Measurements from ENCODE around the gene IL9. TPM values are rescaled to one million over a fixed set of nuclear protein-coding genes. Genes with fewer than 3 reads are reported as not detected.

The IL9 gene
- total RNA-seq, 1 donor from 2014 or later: not detected

DNA sequence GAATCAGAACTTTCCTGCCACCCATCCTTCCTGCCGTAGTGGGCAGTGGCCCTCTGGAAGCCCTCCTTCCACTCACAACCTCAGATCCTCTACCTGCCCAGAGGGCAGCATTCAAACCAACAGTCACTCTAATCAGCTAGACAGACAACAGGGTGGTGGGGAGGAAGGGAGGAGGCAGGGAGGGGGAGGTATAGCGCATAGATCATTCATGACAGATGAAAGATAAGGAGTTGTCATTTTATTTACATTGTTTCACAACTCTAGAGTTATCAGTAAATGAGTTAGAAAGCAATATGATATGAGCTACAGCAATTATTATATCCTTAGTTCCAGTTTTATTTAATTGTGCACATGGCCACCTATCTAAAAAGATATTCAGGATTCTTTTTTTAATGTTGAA is 852 bp downstream of the IL9 start:
- DNase-seq (ENCODE audit: low spot score): no peak
- H3K4me3 Mint-ChIP-seq: no peak overlapping the region
- no peak overlapping the region for H3K4me2 ChIP-seq
- no peaks in the 10 kb centered on the region for H3K79me2 ChIP-seq (ENCODE audit: low read depth)
- no peaks in the 10 kb centered on the region for H3K36me3 Mint-ChIP-seq
- H4K20me1 ChIP-seq (ENCODE audit: low read depth): no peaks in the 10 kb centered on the region
- no peaks in the 10 kb centered on the region for H3K9me3 ChIP-seq (ENCODE audit: low read depth)
- no peak overlapping the region for H3K27ac ChIP-seq
- no peak overlapping the region for H3K9ac ChIP-seq
- H3K27me3 ChIP-seq: peaks cover 35% of the 10 kb centered on the region
- H3K4me3 ChIP-seq: no peak overlapping the region
- no peak for TF ChIP-seq EZH2 (IDR thresholded peaks at IDR 0.05)
- TF ChIP-seq, protein P1, sequence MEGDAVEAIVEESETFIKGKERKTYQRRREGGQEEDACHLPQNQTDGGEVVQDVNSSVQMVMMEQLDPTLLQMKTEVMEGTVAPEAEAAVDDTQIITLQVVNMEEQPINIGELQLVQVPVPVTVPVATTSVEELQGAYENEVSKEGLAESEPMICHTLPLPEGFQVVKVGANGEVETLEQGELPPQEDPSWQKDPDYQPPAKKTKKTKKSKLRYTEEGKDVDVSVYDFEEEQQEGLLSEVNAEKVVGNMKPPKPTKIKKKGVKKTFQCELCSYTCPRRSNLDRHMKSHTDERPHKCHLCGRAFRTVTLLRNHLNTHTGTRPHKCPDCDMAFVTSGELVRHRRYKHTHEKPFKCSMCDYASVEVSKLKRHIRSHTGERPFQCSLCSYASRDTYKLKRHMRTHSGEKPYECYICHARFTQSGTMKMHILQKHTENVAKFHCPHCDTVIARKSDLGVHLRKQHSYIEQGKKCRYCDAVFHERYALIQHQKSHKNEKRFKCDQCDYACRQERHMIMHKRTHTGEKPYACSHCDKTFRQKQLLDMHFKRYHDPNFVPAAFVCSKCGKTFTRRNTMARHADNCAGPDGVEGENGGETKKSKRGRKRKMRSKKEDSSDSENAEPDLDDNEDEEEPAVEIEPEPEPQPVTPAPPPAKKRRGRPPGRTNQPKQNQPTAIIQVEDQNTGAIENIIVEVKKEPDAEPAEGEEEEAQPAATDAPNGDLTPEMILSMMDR (IDR thresholded peaks at IDR 0.05): no peak
- TF ChIP-seq EZH2phosphoT487 (IDR thresholded peaks at IDR 0.05): no peak
- no peak overlapping the region for H3K27ac Mint-ChIP-seq
- H3K4me1 Mint-ChIP-seq: peaks cover 3% of the 10 kb centered on the region
- peaks cover 2% of the 10 kb centered on the region for H3K27me3 Mint-ChIP-seq (ENCODE audit: insufficient read depth, low read depth)
- H3K4me1 ChIP-seq: no peaks in the 10 kb centered on the region
- no peaks in the 10 kb centered on the region for H3K36me3 ChIP-seq
- no peaks in the 10 kb centered on the region for H3F3A ChIP-seq (ENCODE audit: low read depth)
- no peaks in the 10 kb centered on the region for H3K9me3 Mint-ChIP-seq
- no peak overlapping the region for H2AFZ ChIP-seq (replicated peaks)

- H3K4me1 Mint-ChIP-seq: peaks cover 3% of the 10 kb centered on the region
- no peak overlapping the region for H3K4me3 ChIP-seq
- H3K9me3 Mint-ChIP-seq: no peaks in the 10 kb centered on the region
- H2AFZ ChIP-seq (replicated peaks): no peak overlapping the region
- no peaks in the 10 kb centered on the region for H3K79me2 ChIP-seq (ENCODE audit: low read depth)
- no peak overlapping the region for H3K9ac ChIP-seq
- peaks cover 40% of the 10 kb centered on the region for H3K27me3 ChIP-seq
- H3K27ac ChIP-seq: no peak overlapping the region
- no peaks in the 10 kb centered on the region for H3K4me1 ChIP-seq
- H3K36me3 ChIP-seq: no peaks in the 10 kb centered on the region
- no peaks in the 10 kb centered on the region for H3F3A ChIP-seq (ENCODE audit: low read depth)
- TF ChIP-seq EZH2phosphoT487 (IDR thresholded peaks at IDR 0.05): no peak
- TF ChIP-seq, protein P1 (IDR thresholded peaks at IDR 0.05): no peak
- H3K4me3 Mint-ChIP-seq: no peak overlapping the region
- no peak overlapping the region for H3K27ac Mint-ChIP-seq
- DNase-seq (ENCODE audit: low spot score): peak; percentile 52
- H3K9me3 ChIP-seq (ENCODE audit: low read depth): no peaks in the 10 kb centered on the region
- peaks cover 2% of the 10 kb centered on the region for H3K27me3 Mint-ChIP-seq (ENCODE audit: insufficient read depth, low read depth)
- H3K36me3 Mint-ChIP-seq: no peaks in the 10 kb centered on the region
- H3K4me2 ChIP-seq: no peak overlapping the region
- H4K20me1 ChIP-seq (ENCODE audit: low read depth): no peaks in the 10 kb centered on the region
Measured at GRCh38 chr5:135894276-135894675, 1.4 kb downstream of the IL9 start.

DNA sequence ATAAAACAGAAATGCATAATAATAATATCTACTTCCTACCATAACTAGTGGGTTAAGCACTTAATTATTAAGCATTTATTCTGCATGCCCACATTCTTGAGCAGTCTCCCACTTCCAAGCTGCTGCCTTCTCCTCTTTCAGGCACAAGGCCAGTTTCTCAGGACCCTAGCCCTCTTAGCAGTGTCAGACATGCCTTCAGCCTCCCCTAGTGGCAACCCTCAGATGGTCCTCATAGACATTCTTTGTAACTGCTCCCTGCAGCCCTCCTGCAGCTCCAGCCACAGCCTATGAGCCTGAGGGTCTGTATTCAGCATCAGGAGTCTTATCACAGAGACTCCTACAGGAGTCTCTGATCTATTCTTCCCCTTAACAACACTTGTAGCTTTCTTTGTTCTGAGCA is 3.9 kb downstream of the IL9 start:
- H3K27me3 Mint-ChIP-seq (ENCODE audit: insufficient read depth, low read depth): peaks cover 7% of the 10 kb centered on the region
- H3K36me3 Mint-ChIP-seq: no peaks in the 10 kb centered on the region
- Histone ChIP-seq H2AFZ (replicated peaks) (no peak overlapping the region), H4K20me1 (ENCODE audit: low read depth) (no peaks in the 10 kb centered on the region), H3K27me3 (peaks cover 40% of the 10 kb centered on the region), H3K4me1 (no peaks in the 10 kb centered on the region), H3K79me2 (ENCODE audit: low read depth) (no peaks in the 10 kb centered on the region), H3K36me3 (no peaks in the 10 kb centered on the region), H3K4me2 (no peak overlapping the region), H3F3A (ENCODE audit: low read depth) (no peaks in the 10 kb centered on the region), H3K4me3 (no peak overlapping the region), H3K9me3 (ENCODE audit: low read depth) (no peaks in the 10 kb centered on the region), H3K27ac (no peak overlapping the region), H3K9ac (no peak overlapping the region)
- H3K9me3 Mint-ChIP-seq: no peaks in the 10 kb centered on the region
- no peak overlapping the region for H3K4me3 Mint-ChIP-seq
- peak; percentile 78 for DNase-seq (ENCODE audit: low spot score)
- H3K27ac Mint-ChIP-seq: no peak overlapping the region
- TF ChIP-seq EZH2 (IDR thresholded peaks at IDR 0.05) (no peak), EZH2phosphoT487 (IDR thresholded peaks at IDR 0.05) (no peak)
- TF ChIP-seq, protein P1 (IDR thresholded peaks at IDR 0.05): peak; percentile 60
- H3K4me1 Mint-ChIP-seq: peaks cover 7% of the 10 kb centered on the region

Data from neural progenitor cell (in vitro differentiated cells).